HepG2 (cell line): Measurements from ENCODE around the gene GPC6. TPM values are rescaled to one million over a fixed set of nuclear protein-coding genes. Genes with fewer than 3 reads are reported as not detected.

Experiments
- ATAC-seq: fragments of 200-7000 bp; cut with Tn5 transposase; 3 replicates; pipeline ENCODE4 v1.9.1; 2020; ENCODE audit warnings: mild to moderate bottlenecking, moderate library complexity
- BruUV-seq: library from RNA; stranded (reverse); fragments of 400-500 nt; replicated peaks from 2 replicates; lab custom pipeline; 2021; lab: Mats Ljungman, UMichigan
- CTCF ChIA-PET: fragments of 300-600 bp; formaldehyde crosslinking; extraction: SDS; loops from one replicate; lab custom pipeline; 2021; ENCODE audit warnings: low total read pairs, inconsistent platforms, low intra/inter-chr PET ratio; lab: Yijun Ruan, JAX
- POLR2A ChIA-PET: fragments of 350-600 bp; sonication (Branson Sonifier 250); formaldehyde crosslinking; loops from one replicate; lab custom pipeline; 2020; ENCODE audit warnings: antibody characterized with exemption, inconsistent platforms; lab: Yijun Ruan, JAX
- DNase-seq: peaks from one replicate; pipeline ENCODE4 v3.0.0-alpha.2; 2015; ENCODE audit warnings: low spot score
- FAIRE-seq: peaks from 3 replicates; lab custom pipeline; 2011; peaks lifted over from hg19 to GRCh38; lab: Jason Lieb, UNC
- H2AFZ ChIP-seq: one replicate; pipeline ENCODE4 v1.6.1; 2011; ENCODE audit warnings: low read length, inconsistent platforms
- H3K27ac ChIP-seq: fragments of 300-600 bp; 3 replicates; pipeline ENCODE4 v1.8.0; 2011; ENCODE audit warnings: mixed run types, mild to moderate bottlenecking, mixed read lengths, low read length, inconsistent platforms; ENCODE audit not compliant: insufficient read depth; ENCODE audit errors: extremely low read length
- H3K27me3 ChIP-seq, 2 experiments: fragments of 200-600 bp in 1 of 2; 2 replicates in 1 of 2; 3 replicates in 1 of 2; pipeline versions ENCODE4 v1.6.0 to v1.8.0; 2011; ENCODE audit warnings: low read length in 2 of 2, mild to moderate bottlenecking in 2 of 2, moderate library complexity in 2 of 2, inconsistent platforms in 1 of 2; ENCODE audit not compliant: insufficient read depth in 2 of 2, control insufficient read depth in 1 of 2
- H3K36me3 ChIP-seq, 2 experiments: fragments of 200-600 bp in 1 of 2; replicated peaks in 1 of 2; 2 replicates in 1 of 2; 3 replicates in 1 of 2; pipeline versions ENCODE4 v1.5.1 to v1.8.0; 2011; ENCODE audit warnings: low read length in 2 of 2, inconsistent platforms in 1 of 2; ENCODE audit not compliant: insufficient read depth in 2 of 2, control insufficient read depth in 1 of 2
- H3K4me1 ChIP-seq: 2 replicates; pipeline ENCODE4 v1.5.1; 2012; ENCODE audit warnings: low read length, inconsistent platforms; ENCODE audit not compliant: insufficient read depth
- H3K4me2 ChIP-seq: 2 replicates; pipeline ENCODE4 v1.6.0; 2011; ENCODE audit warnings: low read depth, low read length, inconsistent platforms
- H3K4me3 ChIP-seq, 3 experiments: fragments of 200-600 bp in 1 of 3; sonication (generic), shearing (Covaris generic) in 1 of 3; replicated peaks in 1 of 3; 2 replicates each; pipeline ENCODE4 v1.5.1; 2011 to 2016; ENCODE audit warnings: low read length in 3 of 3, inconsistent platforms in 2 of 3, low read depth in 2 of 3, mild to moderate bottlenecking in 2 of 3, control low read depth in 1 of 3, mixed read lengths in 1 of 3; ENCODE audit not compliant: insufficient read depth in 1 of 3
- H3K79me2 ChIP-seq: one replicate; pipeline ENCODE4 v1.6.1; 2011; ENCODE audit warnings: low read length, inconsistent platforms; ENCODE audit not compliant: insufficient read depth
- H3K9ac ChIP-seq: 2 replicates; pipeline ENCODE4 v1.6.0; 2011; ENCODE audit warnings: mild to moderate bottlenecking, low read depth, low read length, inconsistent platforms; ENCODE audit not compliant: insufficient read depth
- H3K9me3 ChIP-seq: 2 replicates; pipeline ENCODE4 v1.5.1; 2012; ENCODE audit warnings: mild to moderate bottlenecking, low read length
- H4K20me1 ChIP-seq: 2 replicates; pipeline ENCODE4 v1.6.0; 2011; ENCODE audit warnings: inconsistent platforms, mild to moderate bottlenecking, low read length, moderate library complexity; ENCODE audit not compliant: insufficient read depth
- CCAR2 ChIP-seq: fragments of 200-400 bp; formaldehyde crosslinking; optimal IDR thresholded peaks from 2 replicates; pipeline ENCODE3; 2018; ENCODE audit warnings: low read depth, mild to moderate bottlenecking, low read length, moderate library complexity
- FOXO4 ChIP-seq: sonication (generic); formaldehyde crosslinking; conservative IDR thresholded peaks from 2 replicates; pipeline ENCODE4 v1.8.1; 2023; ENCODE audit warnings: missing genetic modification reagents
- GATAD2A ChIP-seq: IDR thresholded peaks from 2 replicates; pipeline ENCODE4 v1.6.1; 2016
- HDAC1 ChIP-seq: sonication (generic); formaldehyde crosslinking; IDR thresholded peaks from 2 replicates; pipeline ENCODE4 v1.5.1; 2020; ENCODE audit warnings: mild to moderate bottlenecking, missing genetic modification reagents
- HOMEZ ChIP-seq: IDR thresholded peaks from 2 replicates; pipeline ENCODE4 v1.6.1; 2016; ENCODE audit warnings: low read depth
- JDP2 ChIP-seq: sonication (generic); formaldehyde crosslinking; IDR thresholded peaks from 2 replicates; pipeline ENCODE4 v1.8.1; 2022; ENCODE audit warnings: missing genetic modification reagents, borderline replicate concordance
- NFKB2 ChIP-seq: sonication (generic); formaldehyde crosslinking; IDR thresholded peaks from 2 replicates; pipeline ENCODE4 v1.4.0; 2020; ENCODE audit warnings: missing genetic modification reagents, borderline replicate concordance
- PAWR ChIP-seq: sonication (generic); formaldehyde crosslinking; IDR thresholded peaks from 2 replicates; pipeline ENCODE4 v1.4.0; 2020; ENCODE audit warnings: missing genetic modification reagents, mild to moderate bottlenecking, borderline replicate concordance
- SAFB2 ChIP-seq: sonication (generic); formaldehyde crosslinking; IDR thresholded peaks from 2 replicates; pipeline ENCODE4 v1.5.1; 2020; ENCODE audit warnings: missing genetic modification reagents, low read depth, mild to moderate bottlenecking, borderline replicate concordance
- SMAD9 ChIP-seq: sonication (generic); formaldehyde crosslinking; IDR thresholded peaks from 2 replicates; pipeline ENCODE4 v1.5.1; 2020; ENCODE audit warnings: mild to moderate bottlenecking, missing genetic modification reagents
- SP140L ChIP-seq: sonication (generic); formaldehyde crosslinking; IDR thresholded peaks from 2 replicates; pipeline ENCODE4 v1.4.0; 2020; ENCODE audit warnings: missing genetic modification reagents, borderline replicate concordance
- SP4 ChIP-seq: sonication (generic); formaldehyde crosslinking; IDR thresholded peaks from 2 replicates; pipeline ENCODE4 v1.8.1; 2023; ENCODE audit warnings: mild to moderate bottlenecking, missing genetic modification reagents
- ZMYM4 ChIP-seq: sonication (generic); formaldehyde crosslinking; IDR thresholded peaks from 2 replicates; pipeline ENCODE4 v1.8.1; 2023; ENCODE audit warnings: mild to moderate bottlenecking, missing genetic modification reagents
- ZNF678 ChIP-seq: sonication (generic); formaldehyde crosslinking; IDR thresholded peaks from 2 replicates; pipeline ENCODE4 v1.4.0; 2020; ENCODE audit warnings: mild to moderate bottlenecking, missing genetic modification reagents
- ZSCAN29 ChIP-seq: sonication (generic); formaldehyde crosslinking; conservative IDR thresholded peaks from 2 replicates; pipeline ENCODE4 v1.4.0; 2020; ENCODE audit warnings: mild to moderate bottlenecking, missing genetic modification reagents
- WGBS: methylation state at CpG from one replicate; pipeline ENCODE4 v1.1.6; 2017; ENCODE audit warnings: low lambda C conversion rate; 5-methylcytosine and 5-hydroxymethylcytosine counted together
- in situ Hi-C: cut with HindIII; loops from 2 replicates; pipeline ENCODE4 v1.10.0; 2017; ENCODE audit warnings: low pct_unique_long_range_greater_than_20kb; ENCODE audit not compliant: extremely low pct_ligation_motif_present
- intact Hi-C: fragments of 100-400 bp; cut with micrococcal nuclease; formaldehyde crosslinking; loops from one replicate; pipeline ENCODE4 v1.10.0; 2022; ENCODE audit not compliant: unreplicated experiment
- polyA plus RNA-seq, 8 experiments: library from polyadenylated mRNA; depleted of rRNA in 3 of 8; stranded (reverse) in 7 of 8; unstranded in 1 of 8; fragments of >200 nt; fragmentation: Illumina TruSeq in 4 of 8; extraction: Trizol in 4 of 8; gene quantifications; 2 replicates each; pipeline versions ENCODE4 v1.2.1 to v1.2.3, GENCODE V29; 2011 to 2016; ENCODE audit warnings: low read depth in 4 of 8, missing spikeins in 1 of 8, mixed read lengths in 1 of 8; ENCODE audit not compliant: insufficient read depth in 1 of 8
- total RNA-seq, 5 experiments: library from RNA; depleted of rRNA; stranded (reverse); fragments of >200 nt; fragmentation: Illumina TruSeq; extraction: Trizol; gene quantifications; 2 replicates each; pipeline ENCODE4 v1.2.3, GENCODE V29; 2016; ENCODE audit warnings: low read depth in 1 of 5
- TF ChIP-seq, protein P1 (sequence below): sonication (generic); formaldehyde crosslinking; IDR thresholded peaks from 2 replicates; pipeline ENCODE4 v1.4.0; 2020; ENCODE audit warnings: mild to moderate bottlenecking, missing genetic modification reagents

The GPC6 gene
- total and polyA plus RNA-seq, 2 of the 13 experiments (the other 11 are each of a cell fraction or from before 2014, with no cell fraction given), result 24.5 to 33.9 TPM

GRCh38 chr13:94178625-94179244 lies 952.1 kb downstream of the GPC6 start (continued):
- TF ChIP-seq SP4 (no peak), FOXO4 (CRISPR knock-in tag) (no peak), HOMEZ (CRISPR knock-in tag) (peak; percentile 81; the same call in 1 of the 2 replicates), JDP2 (CRISPR knock-in tag) (no peak)
- TF ChIP-seq, all 625 proteins: peak for 41

DNA sequence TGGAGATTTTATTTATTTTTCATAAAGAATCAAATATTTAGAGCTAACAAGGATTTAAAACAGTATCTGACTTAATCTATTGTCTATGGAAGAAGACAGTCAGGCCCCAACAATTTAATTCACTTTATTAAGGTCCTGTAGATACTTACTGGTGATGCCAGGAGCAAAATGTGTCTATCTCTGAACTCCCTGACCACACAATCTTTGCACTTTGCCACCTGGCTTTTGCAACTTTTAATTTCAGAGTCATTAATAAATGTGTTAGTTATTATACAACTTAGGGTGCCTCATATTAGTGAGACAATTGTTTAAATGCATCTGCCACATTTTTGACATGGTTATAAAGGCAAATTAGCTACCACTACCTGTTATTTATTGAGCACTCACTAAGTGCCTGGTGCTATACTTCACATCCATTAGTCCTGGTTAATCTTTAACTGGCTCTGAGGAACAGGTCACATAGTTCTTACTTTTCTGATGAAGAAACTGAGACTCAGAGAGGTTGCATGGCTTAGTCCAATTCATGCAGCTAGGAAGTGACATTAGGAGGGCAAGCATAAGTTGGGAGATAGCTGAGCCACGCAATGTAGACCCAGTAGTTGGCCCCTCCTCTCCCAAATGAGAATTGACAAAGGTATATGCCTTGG lies 955.0 kb downstream of the GPC6 start:
- H3K36me3 ChIP-seq, result no peaks in the 10 kb centered on the region
- ATAC-seq, result peak; percentile 95
- TF ChIP-seq CCAR2, result no peak
- TF ChIP-seq, protein P1, sequence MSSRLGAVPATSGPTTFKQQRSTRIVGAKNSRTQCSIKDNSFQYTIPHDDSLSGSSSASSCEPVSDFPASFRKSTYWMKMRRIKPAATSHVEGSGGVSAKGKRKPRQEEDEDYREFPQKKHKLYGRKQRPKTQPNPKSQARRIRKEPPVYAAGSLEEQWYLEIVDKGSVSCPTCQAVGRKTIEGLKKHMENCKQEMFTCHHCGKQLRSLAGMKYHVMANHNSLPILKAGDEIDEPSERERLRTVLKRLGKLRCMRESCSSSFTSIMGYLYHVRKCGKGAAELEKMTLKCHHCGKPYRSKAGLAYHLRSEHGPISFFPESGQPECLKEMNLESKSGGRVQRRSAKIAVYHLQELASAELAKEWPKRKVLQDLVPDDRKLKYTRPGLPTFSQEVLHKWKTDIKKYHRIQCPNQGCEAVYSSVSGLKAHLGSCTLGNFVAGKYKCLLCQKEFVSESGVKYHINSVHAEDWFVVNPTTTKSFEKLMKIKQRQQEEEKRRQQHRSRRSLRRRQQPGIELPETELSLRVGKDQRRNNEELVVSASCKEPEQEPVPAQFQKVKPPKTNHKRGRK (CRISPR knock-in tag), result no peak
- no peak for TF ChIP-seq SMAD9 (CRISPR knock-in tag)
- TF ChIP-seq ZSCAN29 (CRISPR knock-in tag), result no peak
- no peak for TF ChIP-seq PAWR (CRISPR knock-in tag)
- TF ChIP-seq HDAC1 (CRISPR knock-in tag), result no peak
- TF ChIP-seq SP140L (CRISPR knock-in tag), result no peak
- TF ChIP-seq ZMYM4 (CRISPR knock-in tag), result peak; percentile 73
- no peak for TF ChIP-seq NFKB2 (CRISPR knock-in tag)
- no peak for TF ChIP-seq ZNF678
- peak; percentile 25; the same call in 1 of the 2 replicates for TF ChIP-seq GATAD2A (CRISPR knock-in tag)
- TF ChIP-seq SAFB2, result no peak

More for the DNA sequence above, 955.0 kb downstream of the GPC6 start:
- no peak overlapping the region for H2AFZ ChIP-seq
- BruUV-seq, result no TSS peak
- H3K4me3 ChIP-seq, result no peak overlapping the region
- in situ Hi-C loops (loop anchor here (25.0 kb wide), 1 partner anchor 944 kb away; the partner anchor contains the start of gene GPC6), intact Hi-C loops (no loop called here)
- no peaks in the 10 kb centered on the region for H3K9me3 ChIP-seq
- no peak overlapping the region for H3K9ac ChIP-seq
- ChIA-PET POLR2A (interaction anchor here (1.0 to 1.1 kb wide), 2 partner anchors 11 to 62 kb away, joined by 3 read pairs; no protein-coding TSS in a partner anchor), CTCF (no interaction called here)
- H3K27ac ChIP-seq, result peak overlapping the region; percentile 31
- WGBS, result 57% methylated on average over 1 of the region's 1 CpG
- peak overlapping the region; percentile 38 for H3K4me2 ChIP-seq
- no peaks in the 10 kb centered on the region for H3K79me2 ChIP-seq
- H4K20me1 ChIP-seq, result no peaks in the 10 kb centered on the region
- DNase-seq (peak; percentile 54), FAIRE-seq (peak; percentile 28)
- no peaks in the 10 kb centered on the region for H3K27me3 ChIP-seq
- H3K4me1 ChIP-seq, result peaks cover 37% of the 10 kb centered on the region
